IPS DF 6.9 (cell line): ENCODE results near the gene UTRN.

Experiments used
- DNase-seq: peaks from one replicate; pipeline ENCODE4 v3.0.0-alpha.2; 2013; ENCODE audit warnings: low read depth, low spot score
- H3K27ac ChIP-seq: one replicate; pipeline ENCODE4 v1.5.1; 2013; ENCODE audit warnings: low read length, control low read depth
- H3K27me3 ChIP-seq: 2 replicates; pipeline ENCODE4 v1.6.1; 2013; ENCODE audit warnings: mild to moderate bottlenecking, low read length; ENCODE audit not compliant: control insufficient read depth, insufficient read depth
- H3K36me3 ChIP-seq: 2 replicates; pipeline ENCODE4 v1.6.1; 2013; ENCODE audit warnings: low read length; ENCODE audit not compliant: control insufficient read depth, insufficient read depth
- H3K4me1 ChIP-seq: 2 replicates; pipeline ENCODE4 v1.6.1; 2013; ENCODE audit warnings: low read length; ENCODE audit not compliant: control insufficient read depth, insufficient read depth
- H3K4me3 ChIP-seq: 2 replicates; pipeline ENCODE4 v1.5.1; 2013; ENCODE audit warnings: mild to moderate bottlenecking, low read length
- H3K9me3 ChIP-seq: 2 replicates; pipeline ENCODE4 v1.6.1; 2013; ENCODE audit warnings: low read length, inconsistent platforms; ENCODE audit not compliant: control insufficient read depth, insufficient read depth
- WGBS: extraction: QIAGEN DNeasy Blood & Tissue Kit; methylation state at CpG from one replicate; pipeline ENCODE4 v1.1.7; 2013; ENCODE audit warnings: mixed read lengths, missing lambda C conversion rate; ENCODE audit not compliant: insufficient read length, insufficient coverage; 5-methylcytosine and 5-hydroxymethylcytosine counted together

The UTRN gene

GRCh38 chr6:144311361-144311760 lies 26.2 kb downstream of the UTRN start:
- DNase-seq = no peak
- Histone ChIP-seq H3K36me3 (no peaks in the 10 kb centered on the region), H3K9me3 (no peaks in the 10 kb centered on the region), H3K4me1 (no peaks in the 10 kb centered on the region), H3K27me3 (no peaks in the 10 kb centered on the region), H3K27ac (no peak overlapping the region), H3K4me3 (no peak overlapping the region)
- WGBS = no CpG with 5 or more reads among the region's 2 CpGs

GRCh38 chr6:144314003-144314485 lies 28.9 kb downstream of the UTRN start:
- no peaks in the 10 kb centered on the region for H3K9me3 ChIP-seq
- H3K4me1 ChIP-seq = no peaks in the 10 kb centered on the region
- no CpG with 5 or more reads among the region's 5 CpGs for WGBS
- no peaks in the 10 kb centered on the region for H3K36me3 ChIP-seq
- no peak overlapping the region for H3K27ac ChIP-seq
- no peaks in the 10 kb centered on the region for H3K27me3 ChIP-seq
- no peak for DNase-seq
- no peak overlapping the region for H3K4me3 ChIP-seq

DNA sequence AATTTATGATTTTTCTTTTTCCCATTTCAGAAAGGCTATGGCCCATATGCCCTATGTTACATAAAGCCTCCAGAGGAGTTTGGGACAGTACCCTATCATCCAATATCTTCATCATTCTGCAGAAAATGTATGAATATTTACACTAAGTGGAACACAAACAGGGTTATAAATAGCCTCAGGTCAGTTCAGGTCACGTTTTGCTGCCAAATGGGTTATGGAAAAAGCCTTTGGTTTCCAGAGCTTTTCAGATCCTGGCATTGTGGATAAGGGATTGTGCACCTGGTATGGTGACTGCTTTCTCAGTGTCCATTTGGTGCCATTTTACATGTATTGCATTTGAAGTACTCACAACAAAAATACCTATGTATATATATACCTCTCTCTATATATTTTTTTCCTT lies 29.4 kb downstream of the UTRN start:
- Histone ChIP-seq H3K27ac (no peak overlapping the region), H3K27me3 (no peaks in the 10 kb centered on the region), H3K36me3 (no peaks in the 10 kb centered on the region), H3K9me3 (no peaks in the 10 kb centered on the region), H3K4me1 (no peaks in the 10 kb centered on the region), H3K4me3 (no peak overlapping the region)
- DNase-seq = no peak
- no CpG with 5 or more reads among the region's 1 CpG for WGBS

DNA sequence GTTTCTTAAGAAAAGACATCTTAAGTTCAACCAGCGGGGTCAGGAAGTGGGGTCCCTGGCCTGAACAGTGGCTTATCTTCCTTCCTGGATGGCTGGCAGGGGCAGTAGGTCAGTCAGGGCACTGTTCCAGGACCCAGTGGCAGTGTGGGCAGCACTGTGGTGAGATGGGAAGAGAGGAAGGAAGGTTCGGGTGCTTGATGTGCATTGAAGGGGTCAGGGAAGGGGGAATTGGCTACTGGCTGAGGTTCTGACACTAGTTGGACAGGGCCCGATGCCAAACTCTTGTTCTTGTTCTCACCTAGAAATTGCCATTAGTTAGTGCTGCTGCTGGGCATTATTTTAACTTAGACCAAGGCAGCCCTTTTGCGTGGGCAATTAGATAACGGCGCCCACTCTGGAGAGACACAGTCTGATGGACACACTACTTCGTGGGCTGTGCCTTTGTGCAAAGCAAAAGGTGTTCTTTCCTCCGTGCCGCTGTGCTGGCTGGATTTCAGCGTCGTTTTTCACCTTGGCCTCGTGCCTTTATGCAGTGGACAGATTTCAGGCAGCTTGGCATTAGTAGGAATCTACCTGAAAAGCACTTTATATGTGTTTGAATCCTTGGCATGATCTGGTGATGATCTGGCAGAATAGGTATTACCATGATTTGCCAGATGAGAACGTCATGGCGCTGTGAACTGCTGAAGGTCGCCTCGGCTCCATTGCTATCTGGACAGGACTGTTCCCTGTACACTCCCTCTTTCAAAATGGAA lies 30.3 kb downstream of the UTRN start:
- Histone ChIP-seq H3K36me3 (no peaks in the 10 kb centered on the region), H3K9me3 (no peaks in the 10 kb centered on the region), H3K27ac (no peak overlapping the region), H3K27me3 (no peaks in the 10 kb centered on the region), H3K4me3 (no peak overlapping the region), H3K4me1 (no peaks in the 10 kb centered on the region)
- DNase-seq = no peak
- WGBS = no CpG with 5 or more reads among the region's 16 CpGs

- H3K4me3 ChIP-seq = no peak overlapping the region
- H3K27ac ChIP-seq = no peak overlapping the region
- no peak for DNase-seq
- no CpG with 5 or more reads among the region's 6 CpGs for WGBS
- H3K27me3 ChIP-seq = no peaks in the 10 kb centered on the region
- no peaks in the 10 kb centered on the region for H3K4me1 ChIP-seq
- H3K9me3 ChIP-seq = no peaks in the 10 kb centered on the region
- no peaks in the 10 kb centered on the region for H3K36me3 ChIP-seq
These were observed 31.1 kb downstream of the UTRN start for GRCh38 chr6:144315981-144316861.

- H3K9me3 ChIP-seq = no peaks in the 10 kb centered on the region
- H3K27me3 ChIP-seq = no peaks in the 10 kb centered on the region
- no peak overlapping the region for H3K4me3 ChIP-seq
- no peaks in the 10 kb centered on the region for H3K4me1 ChIP-seq
- DNase-seq = no peak
- H3K36me3 ChIP-seq = no peaks in the 10 kb centered on the region
- no peak overlapping the region for H3K27ac ChIP-seq
These were observed 31.7 kb downstream of the UTRN start for GRCh38 chr6:144316862-144317195.

DNA sequence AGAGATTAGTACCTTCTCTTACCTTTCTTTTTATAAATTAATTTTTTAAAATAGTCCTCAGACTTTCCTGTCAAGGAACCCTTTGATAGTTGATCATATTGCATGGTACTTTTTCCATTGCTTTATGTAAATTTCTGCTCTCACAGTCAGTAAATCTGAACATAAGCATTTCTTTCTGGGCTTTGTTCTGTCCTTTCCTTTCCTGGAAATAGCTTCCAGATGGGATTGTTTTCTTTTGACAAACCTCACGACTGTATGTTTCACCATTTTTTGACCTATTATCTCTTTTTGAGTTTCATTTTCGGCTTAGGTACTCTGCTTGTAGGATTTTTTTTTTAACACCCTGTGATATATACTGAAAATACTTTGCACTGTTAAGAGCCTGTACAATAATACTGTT lies 32.6 kb downstream of the UTRN start:
- 0 out of 2 replicates have a peak, but pooled peaks cover 2% of the 10 kb centered on the region for H3K4me1 ChIP-seq
- no peaks in the 10 kb centered on the region for H3K27me3 ChIP-seq
- H3K36me3 ChIP-seq = no peaks in the 10 kb centered on the region
- no peak for DNase-seq
- H3K4me3 ChIP-seq = no peak overlapping the region
- no CpG with 5 or more reads among the region's 2 CpGs for WGBS
- H3K27ac ChIP-seq = no peak overlapping the region
- H3K9me3 ChIP-seq = no peaks in the 10 kb centered on the region

- no peak overlapping the region for H3K4me3 ChIP-seq
- H3K27ac ChIP-seq = no peak overlapping the region
- no CpG with 5 or more reads among the region's 4 CpGs for WGBS
- no peak for DNase-seq
- no peaks in the 10 kb centered on the region for H3K9me3 ChIP-seq
- H3K36me3 ChIP-seq = no peaks in the 10 kb centered on the region
- H3K27me3 ChIP-seq = no peaks in the 10 kb centered on the region
- H3K4me1 ChIP-seq = 0 out of 2 replicates have a peak, but pooled peaks cover 2% of the 10 kb centered on the region
These were observed 34.1 kb downstream of the UTRN start for GRCh38 chr6:144319211-144319610.

GRCh38 chr6:144320741-144321140 lies 35.6 kb downstream of the UTRN start:
- H3K4me1 ChIP-seq = peaks cover 4% of the 10 kb centered on the region; the same call in 1 of the 2 replicates
- H3K4me3 ChIP-seq = no peak overlapping the region
- H3K27ac ChIP-seq = no peak overlapping the region
- WGBS = no CpG with 5 or more reads among the region's 5 CpGs
- no peaks in the 10 kb centered on the region for H3K36me3 ChIP-seq
- H3K27me3 ChIP-seq = no peaks in the 10 kb centered on the region
- DNase-seq = no peak
- H3K9me3 ChIP-seq = no peaks in the 10 kb centered on the region

- peaks cover 9% of the 10 kb centered on the region; the same call in 1 of the 2 replicates for H3K4me1 ChIP-seq
- no peaks in the 10 kb centered on the region for H3K27me3 ChIP-seq
- no peaks in the 10 kb centered on the region for H3K36me3 ChIP-seq
- H3K27ac ChIP-seq = no peak overlapping the region
- no peak overlapping the region for H3K4me3 ChIP-seq
- DNase-seq = no peak
- no peaks in the 10 kb centered on the region for H3K9me3 ChIP-seq
- WGBS = no CpG with 5 or more reads among the region's 12 CpGs
These were observed 36.9 kb downstream of the UTRN start for GRCh38 chr6:144321839-144322591.
